MM.1S (cell line): ENCODE measurements around the gene NLRC3.
A peak's percentile ranks its signal among the peaks of the same experiment; 100 is the strongest.
"Not testable (repeated sequence)": the region's sequence is repeated elsewhere in the genome, so short reads cannot be mapped to it uniquely, and the experiment has no call there.

ENCODE experiments used
- DNase-seq: peaks from one replicate; pipeline ENCODE4 v3.0.0-alpha.2; 2015
- H2AFZ ChIP-seq: fragments of 300-600 bp; sonication (generic); 2 replicates; pipeline ENCODE4 v1.6.0; 2016; ENCODE audit warnings: antibody characterized with exemption, low read length
- H3F3A ChIP-seq: fragments of 300-600 bp; sonication (generic); 2 replicates; pipeline ENCODE4 v1.6.1; 2016; ENCODE audit warnings: mild to moderate bottlenecking, antibody characterized with exemption, low read length, moderate library complexity, mixed read lengths; ENCODE audit not compliant: insufficient read depth
- H3K27ac ChIP-seq: fragments of 300-600 bp; sonication (generic); 2 replicates; pipeline ENCODE4 v1.5.1; 2016; ENCODE audit warnings: mild to moderate bottlenecking, low read length
- H3K27me3 ChIP-seq: fragments of 300-600 bp; sonication (generic); replicated peaks from 2 replicates; pipeline ENCODE4 v1.6.0; 2016; ENCODE audit warnings: low read length; ENCODE audit not compliant: insufficient read depth
- H3K36me3 ChIP-seq: fragments of 300-600 bp; sonication (generic); replicated peaks from 2 replicates; pipeline ENCODE4 v1.6.1; 2016; ENCODE audit warnings: mild to moderate bottlenecking, low read length, mixed read lengths; ENCODE audit not compliant: insufficient read depth
- H3K4me1 ChIP-seq: fragments of 300-600 bp; sonication (generic); 2 replicates; pipeline ENCODE4 v1.6.1; 2016; ENCODE audit warnings: low read length, mixed read lengths
- H3K4me2 ChIP-seq: fragments of 300-600 bp; sonication (generic); 2 replicates; pipeline ENCODE4 v1.6.0; 2016; ENCODE audit warnings: low read depth, low read length
- H3K4me3 ChIP-seq: fragments of 300-600 bp; sonication (generic); 2 replicates; pipeline ENCODE4 v1.5.1; 2016; ENCODE audit warnings: low read length, mixed read lengths
- H3K79me2 ChIP-seq: fragments of 300-600 bp; sonication (generic); 2 replicates; pipeline ENCODE4 v1.6.1; 2016; ENCODE audit warnings: mixed run types, low read length, mixed read lengths
- H3K9ac ChIP-seq: fragments of 300-600 bp; sonication (generic); 2 replicates; pipeline ENCODE4 v1.6.1; 2016; ENCODE audit warnings: low read length, mixed read lengths
- H3K9me2 ChIP-seq: fragments of 300-600 bp; sonication (generic); replicated peaks from 2 replicates; pipeline ENCODE4 v1.6.1; 2016; ENCODE audit warnings: mild to moderate bottlenecking, low read length, mixed read lengths; ENCODE audit not compliant: insufficient read depth
- H3K9me3 ChIP-seq: fragments of 300-600 bp; sonication (generic); replicated peaks from 2 replicates; pipeline ENCODE4 v1.6.1; 2016; ENCODE audit warnings: mild to moderate bottlenecking, low read length, mixed read lengths; ENCODE audit not compliant: insufficient read depth
- H4K20me1 ChIP-seq: fragments of 300-600 bp; sonication (generic); 2 replicates; pipeline ENCODE4 v1.6.1; 2016; ENCODE audit warnings: mild to moderate bottlenecking, low read length, moderate library complexity, mixed read lengths; ENCODE audit not compliant: insufficient read depth
- CTCF ChIP-seq: fragments of 300-600 bp; sonication (generic); IDR thresholded peaks from 2 replicates; pipeline ENCODE4 v1.5.1; 2016; ENCODE audit warnings: antibody characterized with exemption, low read length, mixed read lengths
- EZH2 ChIP-seq: fragments of 300-600 bp; sonication (generic); optimal IDR thresholded peaks from 2 replicates; pipeline ENCODE3; 2017; ENCODE audit warnings: low read depth, mild to moderate bottlenecking, antibody characterized with exemption, low read length, mixed read lengths
- EZH2phosphoT487 ChIP-seq: fragments of 300-600 bp; sonication (generic); IDR thresholded peaks from 2 replicates; pipeline ENCODE4 v1.6.1; 2018; ENCODE audit warnings: antibody characterized with exemption, low read length

NLRC3 gene

GRCh38 chr16:3611146-3611975 lies 34.2 kb upstream of the NLRC3 start, which contains the start of gene SLX4:
Gene SLX4, minus strand, starts transcription at chr16:3611606. Its CDS starts 2,642 bp downstream, at chr16:3608964.
- H3K4me2 ChIP-seq, result peak within 1 kb of the TSS; percentile 96
- H4K20me1 ChIP-seq, result no peaks in the 10 kb centered on the region
- H3K36me3 ChIP-seq, result 0 out of 2 replicates have a peak, but pooled peaks cover 4% of the 10 kb centered on the region
- peak within 1 kb of the TSS; percentile 89 for H3K27ac ChIP-seq
- TF ChIP-seq EZH2phosphoT487 (no peak), EZH2 (no peak), CTCF (no peak)
- DNase-seq, result peak; percentile 96
- H3K4me3 ChIP-seq, result peak within 1 kb of the TSS; percentile 98
- peak within 1 kb of the TSS; percentile 91 for H3K9ac ChIP-seq
- H3K9me2 ChIP-seq, result no peaks in the 10 kb centered on the region
- no peaks in the 10 kb centered on the region for H3K27me3 ChIP-seq
- peaks cover 14% of the 10 kb centered on the region for H3K4me1 ChIP-seq
- no peaks in the 10 kb centered on the region for H3K9me3 ChIP-seq
- peak within 1 kb of the TSS; percentile 95 for H2AFZ ChIP-seq
- peaks cover 3% of the 10 kb centered on the region; the same call in 1 of the 2 replicates for H3F3A ChIP-seq
- H3K79me2 ChIP-seq, result peaks cover 57% of the 10 kb centered on the region

- Histone ChIP-seq H3K4me2 (peak overlapping the region; percentile 96), H3K4me1 (peaks cover 14% of the 10 kb centered on the region), H4K20me1 (no peaks in the 10 kb centered on the region), H3K4me3 (peak overlapping the region; percentile 96), H3K27ac (no peak overlapping the region), H3K9me3 (no peaks in the 10 kb centered on the region), H3K79me2 (peaks cover 51% of the 10 kb centered on the region), H3F3A (peaks cover 3% of the 10 kb centered on the region; the same call in 1 of the 2 replicates), H2AFZ (peak overlapping the region; percentile 95), H3K27me3 (no peaks in the 10 kb centered on the region), H3K36me3 (0 out of 2 replicates have a peak, but pooled peaks cover 4% of the 10 kb centered on the region), H3K9me2 (no peaks in the 10 kb centered on the region), H3K9ac (peak overlapping the region; percentile 88)
- TF ChIP-seq EZH2, result no peak
- no peak for TF ChIP-seq CTCF
- TF ChIP-seq EZH2phosphoT487, result no peak
- no peak for DNase-seq
These were observed 33.5 kb upstream of the NLRC3 start for GRCh38 chr16:3610698-3611145.

- H3K79me2 ChIP-seq, result peaks cover 45% of the 10 kb centered on the region
- H4K20me1 ChIP-seq, result no peaks in the 10 kb centered on the region
- peak overlapping the region; percentile 95; the same call in 1 of the 2 replicates for H2AFZ ChIP-seq
- no peak for DNase-seq
- no peaks in the 10 kb centered on the region for H3K9me3 ChIP-seq
- peak overlapping the region; percentile 88; the same call in 1 of the 2 replicates for H3K9ac ChIP-seq
- TF ChIP-seq CTCF (no peak), EZH2phosphoT487 (no peak), EZH2 (no peak)
- no peak overlapping the region for H3K27ac ChIP-seq
- H3F3A ChIP-seq, result peaks cover 3% of the 10 kb centered on the region; the same call in 1 of the 2 replicates
- peak overlapping the region; percentile 96 for H3K4me2 ChIP-seq
- no peaks in the 10 kb centered on the region for H3K27me3 ChIP-seq
- H3K36me3 ChIP-seq, result no peaks in the 10 kb centered on the region
- H3K4me3 ChIP-seq, result peak overlapping the region; percentile 96
- no peaks in the 10 kb centered on the region for H3K9me2 ChIP-seq
- peaks cover 14% of the 10 kb centered on the region for H3K4me1 ChIP-seq
These were observed 32.9 kb upstream of the NLRC3 start for GRCh38 chr16:3609895-3610697.

- not testable (repeated sequence) for H3K27me3 ChIP-seq, DNase-seq, H3K9me2 ChIP-seq, H3K4me2 ChIP-seq, H3K27ac ChIP-seq, H3F3A ChIP-seq, H2AFZ ChIP-seq, H3K4me3 ChIP-seq, H3K9me3 ChIP-seq, H3K9ac ChIP-seq, H3K36me3 ChIP-seq, H4K20me1 ChIP-seq
- peaks cover 34% of the 10 kb centered on the region for H3K79me2 ChIP-seq
- peaks cover 14% of the 10 kb centered on the region for H3K4me1 ChIP-seq
These were observed 31.8 kb upstream of the NLRC3 start for GRCh38 chr16:3608976-3609375.
